SJSA1 (cell line): ENCODE measurements around the gene ZNF484. TPM values are rescaled to one million over a fixed set of nuclear protein-coding genes. Genes with fewer than 3 reads are reported as not detected.
A peak's percentile ranks its signal among the peaks of the same experiment; 100 is the strongest.
"Not testable (repeated sequence)": the region's sequence is repeated elsewhere in the genome, so short reads cannot be mapped to it uniquely, and the experiment has no call there.

Experiments
- DNase-seq, 2 experiments: peaks; one replicate each; pipeline ENCODE4 v3.0.0-alpha.2; 2015 to 2020; ENCODE audit warnings: low spot score in 2 of 2, low read depth in 1 of 2
- H3K27ac ChIP-seq: fragments of 250-450 bp; sonication (Bioruptor Pico); 2 replicates; pipeline ENCODE4 v1.5.1; 2020; ENCODE audit warnings: mild to moderate bottlenecking, moderate library complexity
- H3K27me3 ChIP-seq: fragments of 250-450 bp; sonication (Bioruptor Pico); replicated peaks from 2 replicates; pipeline ENCODE4 v1.5.1; 2020; ENCODE audit warnings: mild to moderate bottlenecking, moderate library complexity
- H3K36me3 ChIP-seq: fragments of 250-450 bp; sonication (Bioruptor Pico); 2 replicates; pipeline ENCODE4 v1.5.1; 2020; ENCODE audit warnings: mild to moderate bottlenecking
- H3K4me1 ChIP-seq: fragments of 250-450 bp; sonication (Bioruptor Pico); replicated peaks from 2 replicates; pipeline ENCODE4 v1.6.1; 2021; ENCODE audit warnings: mild to moderate bottlenecking
- H3K4me3 ChIP-seq: fragments of 250-450 bp; sonication (Bioruptor Pico); 2 replicates; pipeline ENCODE4 v1.5.1; 2020; ENCODE audit warnings: mild to moderate bottlenecking
- H3K9me3 ChIP-seq: fragments of 250-450 bp; sonication (Bioruptor Pico); replicated peaks from 2 replicates; pipeline ENCODE4 v1.5.1; 2020; ENCODE audit warnings: mild to moderate bottlenecking
- total RNA-seq: library from RNA; depleted of rRNA; stranded (reverse); fragments of >200 nt; shearing (Covaris generic); gene quantifications from 2 replicates; pipeline ENCODE4 v1.2.3, GENCODE V29; 2014

The ZNF484 gene
- total RNA-seq, 1 experiment from 2014 or later: 9.6 TPM

DNA sequence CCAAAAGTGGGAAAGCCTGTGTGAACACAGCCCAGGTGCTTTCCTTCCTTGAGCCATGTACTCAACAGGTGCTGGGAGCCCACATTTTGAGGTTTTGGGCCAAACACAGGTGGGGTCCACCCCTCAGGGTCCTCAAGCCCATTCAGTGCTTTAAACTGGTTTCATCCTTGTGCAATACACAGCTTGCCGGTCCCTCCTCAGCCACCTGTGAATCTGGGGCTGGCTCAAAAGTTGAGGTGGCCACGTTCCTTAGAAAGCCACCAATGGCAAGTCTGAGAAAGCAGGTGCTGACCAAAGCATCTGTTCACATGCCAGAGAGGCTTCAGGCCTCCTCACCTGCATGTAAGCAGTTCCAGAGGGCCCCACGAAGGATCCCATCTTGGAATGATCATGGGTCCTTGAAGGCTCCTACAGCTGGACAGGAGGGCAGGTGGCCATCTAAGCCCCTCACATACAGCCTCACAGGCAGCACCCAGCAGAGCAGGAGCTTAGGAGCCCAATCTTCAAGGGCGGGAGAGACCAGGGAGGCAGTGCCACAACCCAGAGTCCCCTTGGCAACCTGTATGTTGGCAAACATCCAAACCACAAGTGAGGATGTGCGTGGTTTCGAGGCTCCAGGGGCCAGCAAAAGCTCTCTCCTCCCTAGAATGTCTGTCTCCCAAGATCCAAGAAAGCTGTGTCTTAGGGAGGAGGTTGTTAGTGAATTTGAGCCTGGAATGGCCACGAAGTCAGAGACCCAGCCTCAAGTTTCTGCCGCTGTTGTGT, 9.2 kb upstream of the ZNF484 start:
- DNase-seq, H3K36me3 ChIP-seq, H3K27me3 ChIP-seq: not testable (repeated sequence)

DNA sequence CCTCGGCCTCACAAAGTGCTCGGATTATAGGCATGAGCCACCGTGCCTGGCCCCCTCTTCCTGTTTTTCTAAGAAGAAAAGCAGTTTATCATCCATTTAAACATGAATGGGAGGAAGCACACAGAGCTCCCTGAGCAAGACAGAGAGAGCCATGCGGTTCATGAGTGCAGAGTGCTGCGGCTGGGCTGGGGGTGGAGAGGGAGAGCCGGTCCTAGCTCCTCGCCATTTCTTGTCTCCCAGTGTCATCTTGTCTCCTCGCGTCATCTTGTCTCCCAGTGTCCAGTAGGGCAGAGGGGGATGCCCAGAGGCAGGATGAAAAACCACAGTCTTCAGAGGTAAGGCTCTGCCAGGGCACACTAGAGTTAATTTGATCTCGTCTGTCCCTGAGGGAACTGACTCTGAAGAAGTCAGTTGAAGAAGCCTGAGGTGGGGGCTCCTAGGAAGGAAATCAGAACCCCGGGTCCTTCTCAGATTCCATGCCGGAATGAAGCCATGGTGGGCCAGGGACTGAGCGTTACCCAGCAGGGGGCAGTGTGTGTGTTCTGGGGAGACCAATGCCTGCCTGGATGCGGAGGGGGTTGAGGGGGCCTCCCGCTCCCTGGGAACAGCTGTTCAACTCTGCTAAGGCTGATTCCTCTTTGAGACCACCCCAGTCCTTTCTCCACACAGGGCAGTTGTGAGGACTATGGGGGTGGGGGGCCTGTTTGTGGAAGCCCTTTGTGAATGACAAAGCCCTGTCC, 6.0 kb upstream of the ZNF484 start:
- DNase-seq, H3K27me3 ChIP-seq, H3K4me1 ChIP-seq, H3K36me3 ChIP-seq, H3K27ac ChIP-seq, H3K9me3 ChIP-seq, H3K4me3 ChIP-seq: not testable (repeated sequence)

More for the DNA sequence above, 9.2 kb upstream of the ZNF484 start:
- H3K4me3 ChIP-seq, H3K27ac ChIP-seq, H3K4me1 ChIP-seq, H3K9me3 ChIP-seq: not testable (repeated sequence)

DNA sequence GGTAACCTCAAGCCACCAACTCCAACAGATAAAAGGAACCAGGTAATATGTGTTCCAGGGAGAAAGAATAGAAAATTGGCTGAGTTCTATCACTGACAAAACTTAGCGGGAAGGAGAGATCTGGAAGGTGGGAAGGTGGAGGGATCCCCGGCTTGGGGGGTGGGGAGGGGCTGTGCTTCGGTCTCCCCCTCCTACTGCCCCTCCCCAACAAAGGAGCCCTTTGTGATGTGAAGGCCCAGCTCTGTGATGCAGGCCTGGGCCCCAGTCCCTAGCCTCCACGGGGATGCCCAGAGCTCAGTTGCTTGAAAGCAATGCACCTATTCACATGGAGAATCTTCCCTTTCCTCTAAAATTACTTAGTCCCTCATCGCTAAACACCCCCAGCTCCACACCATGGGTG, 4.4 kb upstream of the ZNF484 start:
- no peak overlapping the region for H3K27ac ChIP-seq
- no peaks in the 10 kb centered on the region; the same call in 1 of the 2 replicates for H3K4me1 ChIP-seq
- no peaks in the 10 kb centered on the region for H3K9me3 ChIP-seq
- no peaks in the 10 kb centered on the region for H3K27me3 ChIP-seq
- H3K4me3 ChIP-seq: no peak overlapping the region
- DNase-seq: no peak
- no peaks in the 10 kb centered on the region for H3K36me3 ChIP-seq

DNA sequence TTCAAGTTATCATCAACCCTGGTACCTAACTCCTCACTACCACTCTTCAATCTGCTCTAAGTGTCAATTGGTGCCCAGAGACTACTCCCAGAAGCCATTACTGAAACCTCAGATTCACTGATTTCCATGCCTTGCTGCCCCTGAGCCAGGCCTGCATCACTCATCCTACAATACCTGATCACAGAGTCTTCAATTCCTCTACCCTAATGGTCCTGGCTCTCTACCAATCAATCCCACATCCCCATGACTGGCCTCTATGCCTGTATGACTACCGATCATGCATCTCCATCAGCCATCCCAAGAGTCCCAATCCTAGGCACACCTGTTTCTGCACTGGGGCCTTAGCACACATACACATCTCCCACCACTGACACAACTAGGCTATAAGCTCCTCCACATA, 2.5 kb downstream of the ZNF484 start:
- Histone ChIP-seq H3K36me3 (no peaks in the 10 kb centered on the region), H3K9me3 (no peaks in the 10 kb centered on the region), H3K4me1 (no peaks in the 10 kb centered on the region; the same call in 1 of the 2 replicates), H3K4me3 (no peak overlapping the region), H3K27me3 (no peaks in the 10 kb centered on the region), H3K27ac (no peak overlapping the region)
- DNase-seq: no peak

DNA sequence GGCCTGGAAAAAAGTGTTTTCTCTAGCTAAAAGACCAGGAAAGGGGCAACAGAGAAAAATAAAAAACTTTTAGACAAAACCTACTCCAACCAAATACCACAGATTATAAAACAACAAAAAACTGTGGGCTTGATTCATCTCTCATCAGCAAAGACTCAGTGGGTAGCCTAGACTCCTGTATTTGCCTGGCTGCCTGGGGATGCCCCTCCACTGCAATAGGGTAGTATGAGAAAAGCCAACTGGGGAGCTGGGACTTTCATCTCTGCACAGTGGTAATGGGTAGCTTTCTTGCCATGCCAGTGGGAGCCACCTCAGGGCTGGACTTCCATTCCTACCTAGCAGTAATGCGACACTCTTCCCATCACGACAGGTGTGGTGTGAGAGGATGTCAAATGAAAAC, 7.5 kb downstream of the ZNF484 start:
- no peaks in the 10 kb centered on the region for H3K4me1 ChIP-seq
- DNase-seq: no peak
- peaks cover 6% of the 10 kb centered on the region for H3K36me3 ChIP-seq
- H3K4me3 ChIP-seq: no peak overlapping the region
- H3K27me3 ChIP-seq: no peaks in the 10 kb centered on the region
- no peak overlapping the region for H3K27ac ChIP-seq
- no peaks in the 10 kb centered on the region for H3K9me3 ChIP-seq

DNA sequence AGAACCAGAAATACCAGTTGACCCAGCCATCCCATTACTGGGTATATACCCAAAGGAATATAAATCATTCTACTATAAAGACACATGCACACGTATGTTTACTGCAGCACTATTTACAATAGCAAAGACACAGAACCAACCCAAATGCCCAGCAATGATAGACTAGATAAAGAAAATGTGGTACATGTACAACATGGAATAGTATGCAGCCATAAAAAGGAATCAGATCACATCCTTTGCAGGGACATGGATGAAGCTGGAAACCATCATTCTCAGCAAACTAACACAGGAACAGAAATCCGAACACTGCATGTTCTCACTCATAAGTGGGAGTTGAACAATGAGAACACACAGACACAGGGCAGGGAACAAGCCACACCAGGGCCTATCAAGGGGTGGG, 11.2 kb downstream of the ZNF484 start:
- not testable (repeated sequence) for H3K27me3 ChIP-seq, H3K4me3 ChIP-seq, H3K4me1 ChIP-seq, H3K9me3 ChIP-seq, H3K27ac ChIP-seq, H3K36me3 ChIP-seq, DNase-seq

DNA sequence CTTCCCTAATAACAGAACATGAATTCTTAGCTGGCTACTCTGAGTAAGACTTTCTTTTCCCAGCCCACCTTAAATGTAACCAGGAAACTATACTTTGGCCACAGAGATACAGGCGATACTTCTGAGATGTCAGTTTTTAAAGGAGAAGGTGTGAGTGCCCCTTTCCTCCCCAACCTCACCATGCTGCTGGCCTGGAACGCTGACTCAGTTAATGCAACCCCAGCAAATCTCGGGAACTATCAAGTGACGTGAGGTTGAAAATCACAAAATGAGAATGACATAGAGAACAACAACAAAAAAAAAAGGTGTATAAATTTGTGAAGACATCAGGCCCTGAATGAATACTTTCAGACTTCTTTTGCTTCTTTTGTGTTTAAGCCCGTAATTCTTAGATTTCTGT, 13.7 kb downstream of the ZNF484 start:
- Histone ChIP-seq H3K27me3 (no peaks in the 10 kb centered on the region), H3K4me1 (no peaks in the 10 kb centered on the region), H3K27ac (no peak overlapping the region), H3K9me3 (no peaks in the 10 kb centered on the region), H3K36me3 (peaks cover 14% of the 10 kb centered on the region), H3K4me3 (no peak overlapping the region)
- DNase-seq: no peak

DNA sequence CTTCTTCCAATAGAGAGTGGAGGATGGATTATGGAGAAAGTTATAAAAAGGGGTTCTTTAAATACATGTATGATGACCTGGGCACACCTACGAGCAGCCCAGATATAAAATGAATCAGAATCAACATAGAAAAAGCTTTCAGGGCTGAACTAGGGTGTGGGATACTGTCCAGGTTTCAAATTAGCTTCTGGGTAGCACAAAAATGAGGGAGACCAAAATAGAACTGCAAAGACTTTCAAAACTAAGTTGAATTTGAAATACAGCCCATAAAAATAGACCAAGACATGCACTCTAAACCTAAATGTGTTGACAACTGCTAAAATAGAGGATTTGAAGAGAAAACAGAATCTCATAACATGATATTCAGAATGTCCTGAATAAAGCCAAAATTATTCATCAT, 17.0 kb downstream of the ZNF484 start:
- Histone ChIP-seq H3K9me3 (no peaks in the 10 kb centered on the region), H3K36me3 (peaks cover 13% of the 10 kb centered on the region), H3K27ac (no peak overlapping the region), H3K27me3 (no peaks in the 10 kb centered on the region), H3K4me1 (no peaks in the 10 kb centered on the region), H3K4me3 (no peak overlapping the region)
- no peak for DNase-seq

DNA sequence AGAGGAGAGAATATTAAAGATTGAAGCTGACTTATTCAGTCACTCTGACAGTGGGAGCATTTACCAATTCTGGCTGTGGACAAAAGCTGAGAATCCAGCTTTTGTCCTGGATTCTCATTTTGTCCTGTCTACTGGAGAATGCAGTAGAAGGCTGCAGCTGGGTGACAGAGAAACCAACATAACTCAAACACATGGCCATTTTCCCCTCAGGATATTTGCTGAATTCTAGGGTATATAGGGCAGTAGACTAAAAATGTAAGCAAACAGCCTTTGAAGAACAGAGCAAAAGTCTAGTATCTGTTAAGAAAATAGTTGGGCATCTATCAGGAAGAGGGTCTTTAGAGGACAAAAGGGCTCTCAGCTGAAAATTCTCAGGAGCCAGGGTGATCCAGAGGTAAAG, 20.6 kb downstream of the ZNF484 start:
- H3K27ac ChIP-seq: no peak overlapping the region
- peaks cover 43% of the 10 kb centered on the region for H3K36me3 ChIP-seq
- no peaks in the 10 kb centered on the region for H3K9me3 ChIP-seq
- no peaks in the 10 kb centered on the region for H3K4me1 ChIP-seq
- H3K27me3 ChIP-seq: no peaks in the 10 kb centered on the region
- H3K4me3 ChIP-seq: no peak overlapping the region
- no peak for DNase-seq

DNA sequence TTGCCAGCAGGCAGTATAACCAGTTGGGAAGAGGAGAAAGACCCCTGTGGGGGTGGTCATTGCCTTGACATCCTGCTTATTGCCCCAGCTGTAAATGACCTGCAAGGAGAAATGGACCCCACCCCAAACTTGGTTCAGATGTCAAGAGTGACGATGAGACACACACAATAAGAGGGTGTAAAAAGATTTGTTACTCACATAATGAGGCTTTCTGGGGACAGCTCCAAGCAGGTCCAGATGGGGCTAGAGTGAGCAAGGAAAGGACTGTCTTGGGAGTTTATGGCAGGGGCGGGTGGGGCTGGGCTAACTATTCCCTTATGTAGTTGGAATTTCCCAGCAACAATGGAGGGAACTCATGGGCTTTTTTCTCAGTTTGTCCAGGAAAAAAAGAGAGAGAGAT, 24.1 kb downstream of the ZNF484 start:
- Histone ChIP-seq H3K27ac (no peak overlapping the region), H3K27me3 (no peaks in the 10 kb centered on the region), H3K9me3 (no peaks in the 10 kb centered on the region), H3K4me1 (no peaks in the 10 kb centered on the region), H3K4me3 (no peak overlapping the region), H3K36me3 (peaks cover 54% of the 10 kb centered on the region)
- DNase-seq: no peak

DNA sequence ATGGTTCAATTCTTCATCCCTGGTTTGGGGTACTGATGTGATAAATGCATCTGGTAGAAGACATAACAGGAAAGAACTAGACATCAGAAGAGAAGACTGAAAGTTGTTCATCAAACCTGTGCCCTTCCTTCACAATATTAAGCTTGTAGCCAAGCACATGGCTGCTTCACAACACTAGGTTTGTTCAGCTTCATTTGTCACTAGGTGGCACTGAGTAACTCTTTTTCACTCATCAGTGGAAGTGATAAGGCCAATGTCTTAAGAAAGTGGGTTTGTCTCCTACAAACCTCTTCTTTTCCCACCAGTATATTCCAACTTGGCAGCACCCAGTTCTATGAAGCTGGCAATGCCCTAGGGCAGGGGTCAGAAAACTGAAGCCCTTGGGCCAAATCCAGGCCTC, 26.9 kb downstream of the ZNF484 start:
- Histone ChIP-seq H3K4me1 (no peaks in the 10 kb centered on the region), H3K27me3 (no peaks in the 10 kb centered on the region), H3K9me3 (peaks cover 19% of the 10 kb centered on the region), H3K4me3 (no peak overlapping the region), H3K36me3 (peaks cover 77% of the 10 kb centered on the region), H3K27ac (no peak overlapping the region)
- DNase-seq: no peak

DNA sequence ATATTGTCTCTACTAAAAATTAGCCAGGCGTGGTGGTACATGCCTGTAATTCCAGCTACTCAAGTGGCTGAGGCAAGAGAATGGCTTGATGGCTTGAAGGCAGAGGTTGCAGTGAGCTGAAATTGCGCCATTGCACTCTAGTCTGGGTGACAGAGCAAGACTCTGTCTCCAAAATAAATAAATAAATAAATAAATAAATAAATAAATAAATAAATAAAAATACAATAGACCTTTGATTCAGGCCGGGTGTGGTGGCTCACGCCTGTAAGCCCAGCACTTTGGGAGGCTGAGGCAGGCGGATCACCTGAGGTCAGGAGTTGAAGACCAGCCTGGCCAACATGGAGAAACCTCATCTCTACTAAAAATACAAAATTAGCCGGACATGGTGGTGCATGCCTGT, 29.1 kb downstream of the ZNF484 start:
- Histone ChIP-seq H3K9me3 (peaks cover 24% of the 10 kb centered on the region), H3K36me3 (peaks cover 67% of the 10 kb centered on the region)
- not testable (repeated sequence) for H3K4me3 ChIP-seq, H3K27me3 ChIP-seq, H3K27ac ChIP-seq, H3K4me1 ChIP-seq, DNase-seq

DNA sequence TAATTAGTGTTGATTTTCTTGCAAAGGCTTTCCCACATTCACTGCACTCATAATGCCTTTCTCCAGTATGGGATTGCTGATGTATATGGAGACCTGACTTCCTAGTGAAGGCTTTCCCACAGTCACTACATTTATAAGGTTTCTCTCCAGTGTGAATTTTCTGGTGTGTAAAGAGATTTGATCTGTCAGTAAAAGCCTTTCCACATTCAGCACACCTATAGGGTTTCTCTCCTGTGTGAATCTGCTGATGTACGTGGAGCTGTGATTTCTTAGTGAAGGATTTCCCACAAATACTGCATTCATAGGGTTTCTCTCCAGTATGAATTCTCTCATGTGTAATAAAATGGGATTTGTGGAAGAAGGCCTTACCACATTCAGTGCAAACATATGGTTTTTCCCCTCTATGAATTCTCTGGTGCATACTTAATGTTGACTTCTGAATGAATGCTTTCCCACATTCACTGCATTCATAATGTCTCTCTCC, 31.1 kb downstream of the ZNF484 start:
- no peaks in the 10 kb centered on the region for H3K4me1 ChIP-seq
- H3K9me3 ChIP-seq: peaks cover 24% of the 10 kb centered on the region
- peaks cover 49% of the 10 kb centered on the region for H3K36me3 ChIP-seq

DNA sequence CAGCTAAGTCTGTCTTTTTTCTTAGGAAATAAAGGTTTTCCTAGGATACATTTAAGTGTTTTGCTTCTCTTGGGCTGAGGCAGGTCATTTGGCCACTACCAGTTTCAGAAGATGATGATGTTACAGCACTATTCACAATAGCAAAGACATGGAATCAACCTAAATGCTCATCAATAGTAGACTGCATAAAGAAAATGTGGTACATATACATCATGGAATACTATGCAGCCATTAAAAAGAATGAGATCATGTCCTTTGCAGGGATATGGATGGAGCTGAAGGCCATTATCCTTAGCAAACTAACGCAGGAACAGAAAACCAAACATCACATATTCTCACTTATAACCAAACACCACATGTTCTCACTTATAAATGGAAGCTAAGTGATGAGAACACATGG, 39.4 kb downstream of the ZNF484 start:
- not testable (repeated sequence) for H3K4me3 ChIP-seq, H3K36me3 ChIP-seq, H3K4me1 ChIP-seq, H3K9me3 ChIP-seq, H3K27me3 ChIP-seq, H3K27ac ChIP-seq, DNase-seq

More for the DNA sequence above, 31.1 kb downstream of the ZNF484 start:
- peak in 1 of 2 experiments; percentile 4 for DNase-seq
- no peak overlapping the region for H3K27ac ChIP-seq
- H3K27me3 ChIP-seq: no peaks in the 10 kb centered on the region
- H3K4me3 ChIP-seq: no peak overlapping the region
